GM12801 (cell line): ENCODE results near the gene NOL11.

ENCODE experiments used
- TF ChIP-seq, protein P1 (sequence below): IDR thresholded peaks from one replicate; pipeline ENCODE4 v1.5.1; 2011; ENCODE audit warnings: control low read depth; ENCODE audit not compliant: insufficient read length; ENCODE audit errors: extremely low read depth

Gene NOL11

DNA sequence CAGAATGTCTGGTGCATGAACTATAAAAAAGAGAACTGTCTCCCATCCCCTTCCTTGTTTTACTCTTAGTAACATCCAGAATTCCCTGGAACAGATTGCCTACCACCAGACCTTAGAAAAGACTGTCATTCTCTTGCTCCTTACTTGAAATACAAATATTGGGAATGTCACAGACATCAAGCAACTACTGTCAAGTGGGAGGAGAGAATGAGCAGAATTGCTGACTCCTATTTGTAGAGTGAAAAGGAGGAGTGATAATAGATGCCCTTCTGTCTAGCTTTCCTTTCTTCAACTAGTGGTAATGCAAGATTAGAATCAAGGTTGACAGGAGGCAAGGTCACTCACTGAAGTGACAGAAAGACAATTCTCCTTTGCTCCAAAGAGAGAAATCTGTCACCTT, 23.9 kb upstream of the NOL11 start:
- TF ChIP-seq, protein P1, sequence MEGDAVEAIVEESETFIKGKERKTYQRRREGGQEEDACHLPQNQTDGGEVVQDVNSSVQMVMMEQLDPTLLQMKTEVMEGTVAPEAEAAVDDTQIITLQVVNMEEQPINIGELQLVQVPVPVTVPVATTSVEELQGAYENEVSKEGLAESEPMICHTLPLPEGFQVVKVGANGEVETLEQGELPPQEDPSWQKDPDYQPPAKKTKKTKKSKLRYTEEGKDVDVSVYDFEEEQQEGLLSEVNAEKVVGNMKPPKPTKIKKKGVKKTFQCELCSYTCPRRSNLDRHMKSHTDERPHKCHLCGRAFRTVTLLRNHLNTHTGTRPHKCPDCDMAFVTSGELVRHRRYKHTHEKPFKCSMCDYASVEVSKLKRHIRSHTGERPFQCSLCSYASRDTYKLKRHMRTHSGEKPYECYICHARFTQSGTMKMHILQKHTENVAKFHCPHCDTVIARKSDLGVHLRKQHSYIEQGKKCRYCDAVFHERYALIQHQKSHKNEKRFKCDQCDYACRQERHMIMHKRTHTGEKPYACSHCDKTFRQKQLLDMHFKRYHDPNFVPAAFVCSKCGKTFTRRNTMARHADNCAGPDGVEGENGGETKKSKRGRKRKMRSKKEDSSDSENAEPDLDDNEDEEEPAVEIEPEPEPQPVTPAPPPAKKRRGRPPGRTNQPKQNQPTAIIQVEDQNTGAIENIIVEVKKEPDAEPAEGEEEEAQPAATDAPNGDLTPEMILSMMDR = no peak

DNA sequence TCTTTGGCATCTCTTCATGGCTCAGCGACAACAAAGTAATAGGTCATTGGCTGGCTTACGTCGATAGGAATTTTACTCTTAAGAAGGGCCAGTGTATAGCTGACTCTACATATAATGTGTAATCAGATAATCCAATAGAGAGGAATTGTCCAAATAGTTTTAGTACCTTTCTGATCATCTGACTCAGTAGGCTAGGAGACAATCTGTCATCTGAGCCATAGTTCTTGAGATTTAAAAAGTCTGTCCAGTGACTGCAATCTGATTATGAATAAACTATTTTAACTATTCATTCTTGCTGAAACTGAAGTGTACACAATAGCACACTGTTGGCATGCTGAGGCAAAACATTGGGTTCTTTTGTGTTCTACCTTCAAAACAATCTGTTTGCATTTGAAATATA, 21.4 kb upstream of the NOL11 start:
- TF ChIP-seq, protein P1 = no peak

DNA sequence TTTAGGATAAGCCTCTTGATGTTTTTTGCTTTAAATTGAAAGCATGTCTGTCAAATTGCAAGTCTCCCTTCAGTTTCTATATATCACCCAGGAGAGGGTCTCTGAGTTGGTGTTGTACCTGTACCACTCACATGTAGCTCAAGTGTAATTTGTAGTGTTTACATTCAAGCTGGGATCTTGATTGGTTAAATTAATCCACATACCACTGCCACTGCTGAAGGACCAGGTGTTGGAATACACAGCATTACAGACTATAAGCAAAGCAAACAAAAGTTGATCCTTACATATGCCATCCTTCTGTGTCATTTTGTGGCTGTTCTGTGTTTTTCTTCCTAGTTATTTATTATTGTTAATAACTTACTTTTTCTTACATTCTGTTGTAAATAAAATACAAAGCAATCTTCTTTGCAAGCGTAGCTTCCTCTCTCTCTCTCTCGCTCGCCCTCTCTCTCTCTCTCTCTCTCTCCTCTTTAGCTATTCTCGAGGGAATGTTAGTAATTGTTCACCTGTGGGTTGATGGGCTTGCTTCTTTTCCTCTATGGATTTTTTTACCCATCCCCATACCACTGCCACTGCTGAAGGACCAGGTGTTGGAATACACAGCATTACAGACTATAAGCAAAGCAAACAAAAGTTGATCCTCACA, 20.8 kb upstream of the NOL11 start:
- TF ChIP-seq, protein P1 = no peak

DNA sequence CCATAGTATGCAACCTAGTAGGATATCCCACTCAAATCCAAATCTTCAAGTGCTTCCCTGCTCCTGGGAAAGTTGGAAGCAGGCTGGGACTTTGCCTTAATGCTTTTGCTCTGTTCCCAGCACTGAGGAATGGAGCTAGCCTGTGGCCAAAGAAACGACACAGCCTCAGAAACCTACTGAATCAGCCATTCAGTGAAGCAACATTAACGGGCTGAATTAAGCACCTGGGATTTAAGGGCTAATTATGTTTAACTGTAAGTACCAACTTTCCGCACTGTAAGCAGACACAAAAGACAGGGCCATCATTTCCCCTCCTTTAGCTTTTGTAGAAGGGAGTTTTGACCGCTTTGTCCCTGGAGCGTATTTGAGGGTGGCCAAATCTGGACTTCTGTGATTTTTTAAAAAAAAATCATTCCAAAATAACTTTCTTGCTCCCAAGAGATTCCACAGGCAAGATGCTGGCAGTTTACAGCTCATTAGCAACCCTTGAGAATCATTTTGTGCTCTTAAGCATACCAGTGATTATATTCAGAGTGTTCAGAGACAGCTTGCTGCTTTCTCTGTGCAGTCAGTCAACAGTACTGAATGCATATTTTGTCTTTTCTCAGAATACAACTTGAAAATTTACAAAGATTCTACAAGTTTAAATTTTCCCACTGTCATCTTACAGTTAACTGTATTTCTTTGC, 17.6 kb upstream of the NOL11 start:
- TF ChIP-seq, protein P1 = no peak

DNA sequence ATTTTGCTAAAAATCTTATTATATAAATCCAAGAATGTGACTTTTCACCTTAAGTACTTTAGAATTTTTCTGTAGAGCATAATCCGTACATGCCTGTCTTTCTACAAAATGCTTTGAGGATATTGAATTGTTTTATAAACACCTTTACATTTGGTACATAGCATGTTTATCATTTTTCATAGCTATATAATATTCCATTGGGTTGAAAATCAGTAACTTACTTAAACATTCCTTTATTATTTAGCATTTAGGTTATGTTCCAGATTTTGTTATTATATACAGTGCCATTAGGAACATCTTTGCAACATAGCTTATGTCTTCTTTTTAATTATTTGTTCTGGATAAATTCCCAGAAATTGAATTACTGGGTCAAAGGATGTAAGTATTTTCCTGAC, 17.0 kb upstream of the NOL11 start:
- TF ChIP-seq, protein P1 = no peak

DNA sequence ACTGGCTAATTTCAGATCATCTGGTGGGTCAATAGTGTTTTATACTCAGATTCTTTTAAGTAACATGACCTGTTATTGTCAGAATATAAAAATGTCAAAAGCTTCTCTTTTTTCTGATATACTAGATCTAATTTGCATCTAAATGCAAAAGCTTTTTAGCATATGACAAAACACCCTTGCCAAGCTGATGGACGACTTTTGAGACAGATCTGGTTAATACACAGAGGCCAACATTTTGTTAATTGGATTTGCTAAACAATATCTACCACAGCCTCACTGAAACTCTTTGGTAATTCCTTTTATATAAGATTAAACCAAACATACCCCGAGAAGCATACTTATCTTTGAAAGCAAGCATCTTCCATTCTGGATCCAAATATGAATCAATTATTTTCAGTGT, 10.3 kb upstream of the NOL11 start:
- TF ChIP-seq, protein P1 = no peak

DNA sequence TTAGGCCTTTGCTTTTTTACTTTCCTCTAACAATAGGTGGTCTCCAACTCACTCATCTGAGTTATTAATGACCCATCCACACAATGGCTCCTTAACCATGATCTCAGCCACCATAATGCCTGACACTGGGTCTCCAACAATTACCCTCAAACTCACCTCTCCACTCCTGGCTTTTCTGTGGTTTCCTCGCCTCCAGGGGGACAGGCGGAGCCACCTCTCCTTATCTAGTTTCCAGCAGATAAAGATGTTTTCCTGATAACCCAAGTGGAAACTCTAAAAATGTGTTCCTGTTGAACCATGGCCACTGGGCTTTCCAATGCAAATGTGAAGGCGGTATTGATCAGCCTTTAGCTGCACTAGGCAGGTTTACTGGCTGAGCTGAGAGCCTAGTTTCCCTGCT, 9.4 kb upstream of the NOL11 start:
- TF ChIP-seq, protein P1 = no peak
